K562 (cell line): ENCODE data around the gene TAF8. TPM values are rescaled to one million over a fixed set of nuclear protein-coding genes. Genes with fewer than 3 reads are reported as not detected.

Source experiments
- ARID3B ChIP-seq: fragments of 250-450 bp; sonication (Bioruptor Pico); IDR thresholded peaks from 2 replicates; pipeline ENCODE4 v1.4.0; 2020; ENCODE audit warnings: borderline replicate concordance
- KDM2B ChIP-seq: fragments of 250-450 bp; sonication (Bioruptor Pico); IDR thresholded peaks from 2 replicates; pipeline ENCODE4 v1.8.0; 2021; ENCODE audit warnings: mild to moderate bottlenecking, moderate library complexity
- OTX1 ChIP-seq: fragments of 450-650 bp; formaldehyde crosslinking; IDR thresholded peaks from 2 replicates; pipeline ENCODE4 v1.4.0; 2022; ENCODE audit warnings: mild to moderate bottlenecking
- SRF ChIP-seq, 2 experiments: fragments of 250-450, 450-650 bp in 1 of 2; sonication (Bioruptor Pico) in 1 of 2; sonication (generic) in 1 of 2; formaldehyde crosslinking; IDR thresholded peaks; 2 replicates each; pipeline versions ENCODE4 v1.5.0 to v1.5.1; 2020 to 2022; ENCODE audit warnings: mild to moderate bottlenecking in 1 of 2, missing genetic modification reagents in 1 of 2
- XRCC4 ChIP-seq: IDR thresholded peaks from one replicate; pipeline ENCODE4 v1.6.1; 2011; ENCODE audit not compliant: insufficient read depth, insufficient read length; ENCODE audit errors: extremely low read depth
- ZBTB49 ChIP-seq: sonication (generic); formaldehyde crosslinking; IDR thresholded peaks from 2 replicates; pipeline ENCODE4 v1.8.0; 2022; ENCODE audit warnings: missing genetic modification reagents, mild to moderate bottlenecking, borderline replicate concordance
- ZC3H4 ChIP-seq: sonication (generic); formaldehyde crosslinking; IDR thresholded peaks from 2 replicates; pipeline ENCODE4 v1.9.0; 2021; ENCODE audit warnings: missing genetic modification reagents, borderline replicate concordance
- ZNF174 ChIP-seq: fragments of 250-450 bp; sonication (Bioruptor Pico); IDR thresholded peaks from 2 replicates; pipeline ENCODE4 v1.4.0; 2020; ENCODE audit warnings: mild to moderate bottlenecking
- ZNF197 ChIP-seq: fragments of 200-800 bp; sonication (Bioruptor generic); IDR thresholded peaks from 2 replicates; pipeline ENCODE4 v1.6.1; 2016; ENCODE audit warnings: low read depth, missing genetic modification characterization, missing compliant biosample characterization
- ZNF655 ChIP-seq: fragments of 250-450 bp; sonication (Bioruptor Pico); IDR thresholded peaks from 2 replicates; pipeline ENCODE4 v1.5.0; 2021
- polyA plus RNA-seq, 8 experiments: library from polyadenylated mRNA; depleted of rRNA in 4 of 8; stranded (reverse) in 5 of 8; unstranded in 3 of 8; fragments of >200 nt; fragmentation: Nextera tagmentation in 2 of 8; fragmentation: Illumina TruSeq in 1 of 8; extraction: Ambion mirVana in 2 of 8; extraction: Trizol in 1 of 8; gene quantifications; 2 replicates each; pipeline versions ENCODE4 v1.2.1 to v1.2.3, GENCODE V29; 2011 to 2014; ENCODE audit warnings: inconsistent platforms in 1 of 8, missing spikeins in 1 of 8
- total RNA-seq, 7 experiments: library from RNA; depleted of rRNA in 6 of 7; stranded (reverse); fragments of >200 nt in 6 of 7; fragmentation: Illumina TruSeq in 2 of 7; extraction: Trizol in 2 of 7; gene quantifications; 2 replicates each; pipeline versions ENCODE4 v1.2.1 to v1.2.3, GENCODE V29; 2011 to 2021; ENCODE audit warnings: low replicate concordance in 1 of 7
- TF ChIP-seq, protein P1 (sequence below): fragments of 250-450 bp; sonication (Bioruptor Pico); IDR thresholded peaks from 2 replicates; pipeline ENCODE4 v1.9.0; 2021; ENCODE audit warnings: mild to moderate bottlenecking, inconsistent platforms
- TF ChIP-seq, protein P2 (sequence below), 2 experiments: fragments of 250-450 bp in 1 of 2; fragments of 450-650 bp in 1 of 2; sonication (Bioruptor Pico) in 1 of 2; IDR thresholded peaks; 2 replicates each; pipeline versions ENCODE4 v1.6.1 to v1.8.0; 2016 to 2021; ENCODE audit warnings: mild to moderate bottlenecking in 2 of 2, moderate library complexity in 2 of 2, missing compliant biosample characterization in 1 of 2, missing genetic modification characterization in 1 of 2
- TF ChIP-seq, protein P3 (sequence below): fragments of 450-650 bp; IDR thresholded peaks from 2 replicates; pipeline ENCODE4 v1.6.1; 2017; ENCODE audit warnings: mild to moderate bottlenecking, moderate library complexity

TAF8 gene
- total and polyA plus RNA-seq, 9 of the 15 experiments (the other 6 are each of a cell fraction or from before 2014, with no cell fraction given), result 29.4 to 84.0 (median 52.6) TPM

GRCh38 chr6:42028234-42029061 lies 21.9 kb upstream of the TAF8 start (continued):
- TF ChIP-seq ZBTB49 (CRISPR knock-in tag) (no peak), OTX1 (no peak), SRF (CRISPR knock-in tag; IDR thresholded peaks at IDR 0.05) (peak; percentile 69 to 77; a peak in 3 of 4 replicates), ZNF197 (peak; percentile 92; the same call in 1 of the 2 replicates), XRCC4 (no peak), ZNF655 (CRISPR knock-in tag) (no peak; the same call in 1 of the 2 replicates), ZNF174 (CRISPR knock-in tag) (no peak), KDM2B (CRISPR knock-in tag) (no peak), ZC3H4 (peak; percentile 68; the same call in 1 of the 2 replicates), ARID3B (CRISPR knock-in tag) (peak; percentile 78; the same call in 1 of the 2 replicates)
- TF ChIP-seq, protein P1, sequence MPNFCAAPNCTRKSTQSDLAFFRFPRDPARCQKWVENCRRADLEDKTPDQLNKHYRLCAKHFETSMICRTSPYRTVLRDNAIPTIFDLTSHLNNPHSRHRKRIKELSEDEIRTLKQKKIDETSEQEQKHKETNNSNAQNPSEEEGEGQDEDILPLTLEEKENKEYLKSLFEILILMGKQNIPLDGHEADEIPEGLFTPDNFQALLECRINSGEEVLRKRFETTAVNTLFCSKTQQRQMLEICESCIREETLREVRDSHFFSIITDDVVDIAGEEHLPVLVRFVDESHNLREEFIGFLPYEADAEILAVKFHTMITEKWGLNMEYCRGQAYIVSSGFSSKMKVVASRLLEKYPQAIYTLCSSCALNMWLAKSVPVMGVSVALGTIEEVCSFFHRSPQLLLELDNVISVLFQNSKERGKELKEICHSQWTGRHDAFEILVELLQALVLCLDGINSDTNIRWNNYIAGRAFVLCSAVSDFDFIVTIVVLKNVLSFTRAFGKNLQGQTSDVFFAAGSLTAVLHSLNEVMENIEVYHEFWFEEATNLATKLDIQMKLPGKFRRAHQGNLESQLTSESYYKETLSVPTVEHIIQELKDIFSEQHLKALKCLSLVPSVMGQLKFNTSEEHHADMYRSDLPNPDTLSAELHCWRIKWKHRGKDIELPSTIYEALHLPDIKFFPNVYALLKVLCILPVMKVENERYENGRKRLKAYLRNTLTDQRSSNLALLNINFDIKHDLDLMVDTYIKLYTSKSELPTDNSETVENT (CRISPR knock-in tag), result peak; percentile 59; the same call in 1 of the 2 replicates
- TF ChIP-seq, protein P2, sequence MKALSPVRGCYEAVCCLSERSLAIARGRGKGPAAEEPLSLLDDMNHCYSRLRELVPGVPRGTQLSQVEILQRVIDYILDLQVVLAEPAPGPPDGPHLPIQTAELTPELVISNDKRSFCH (CRISPR knock-in tag; IDR thresholded peaks at IDR 0.05), result 0 out of 2 replicates have a peak, but pooled peaks have one; percentile 61
- TF ChIP-seq, protein P2 (tag; IDR thresholded peaks at IDR 0.05), result peak; percentile 97
- TF ChIP-seq, protein P3, sequence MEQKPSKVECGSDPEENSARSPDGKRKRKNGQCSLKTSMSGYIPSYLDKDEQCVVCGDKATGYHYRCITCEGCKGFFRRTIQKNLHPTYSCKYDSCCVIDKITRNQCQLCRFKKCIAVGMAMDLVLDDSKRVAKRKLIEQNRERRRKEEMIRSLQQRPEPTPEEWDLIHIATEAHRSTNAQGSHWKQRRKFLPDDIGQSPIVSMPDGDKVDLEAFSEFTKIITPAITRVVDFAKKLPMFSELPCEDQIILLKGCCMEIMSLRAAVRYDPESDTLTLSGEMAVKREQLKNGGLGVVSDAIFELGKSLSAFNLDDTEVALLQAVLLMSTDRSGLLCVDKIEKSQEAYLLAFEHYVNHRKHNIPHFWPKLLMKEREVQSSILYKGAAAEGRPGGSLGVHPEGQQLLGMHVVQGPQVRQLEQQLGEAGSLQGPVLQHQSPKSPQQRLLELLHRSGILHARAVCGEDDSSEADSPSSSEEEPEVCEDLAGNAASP, result no peak
